DOHH2 (cell line): ENCODE measurements around the gene NOXA1.

Source experiments
- CTCF ChIP-seq: fragments of 200-600 bp; sonication (generic); IDR thresholded peaks from one replicate; pipeline ENCODE4 v1.5.1; 2014; ENCODE audit warnings: antibody characterized with exemption, mild to moderate bottlenecking, low read depth, low read length; ENCODE audit not compliant: poor library complexity, severe bottlenecking
- EZH2phosphoT487 ChIP-seq: fragments of 200-600 bp; sonication (generic); IDR thresholded peaks from 2 replicates; pipeline ENCODE4 v1.6.1; 2017; ENCODE audit warnings: borderline replicate concordance, mild to moderate bottlenecking, antibody characterized with exemption, low read length, moderate library complexity, mixed read lengths

- no peak for TF ChIP-seq CTCF
- no peak for TF ChIP-seq EZH2phosphoT487
Observed at GRCh38 chr9:137428311-137428630, 5.1 kb downstream of the NOXA1 start.
